ENCODE measurements around the gene SEC61G.

The SEC61G gene

DNA sequence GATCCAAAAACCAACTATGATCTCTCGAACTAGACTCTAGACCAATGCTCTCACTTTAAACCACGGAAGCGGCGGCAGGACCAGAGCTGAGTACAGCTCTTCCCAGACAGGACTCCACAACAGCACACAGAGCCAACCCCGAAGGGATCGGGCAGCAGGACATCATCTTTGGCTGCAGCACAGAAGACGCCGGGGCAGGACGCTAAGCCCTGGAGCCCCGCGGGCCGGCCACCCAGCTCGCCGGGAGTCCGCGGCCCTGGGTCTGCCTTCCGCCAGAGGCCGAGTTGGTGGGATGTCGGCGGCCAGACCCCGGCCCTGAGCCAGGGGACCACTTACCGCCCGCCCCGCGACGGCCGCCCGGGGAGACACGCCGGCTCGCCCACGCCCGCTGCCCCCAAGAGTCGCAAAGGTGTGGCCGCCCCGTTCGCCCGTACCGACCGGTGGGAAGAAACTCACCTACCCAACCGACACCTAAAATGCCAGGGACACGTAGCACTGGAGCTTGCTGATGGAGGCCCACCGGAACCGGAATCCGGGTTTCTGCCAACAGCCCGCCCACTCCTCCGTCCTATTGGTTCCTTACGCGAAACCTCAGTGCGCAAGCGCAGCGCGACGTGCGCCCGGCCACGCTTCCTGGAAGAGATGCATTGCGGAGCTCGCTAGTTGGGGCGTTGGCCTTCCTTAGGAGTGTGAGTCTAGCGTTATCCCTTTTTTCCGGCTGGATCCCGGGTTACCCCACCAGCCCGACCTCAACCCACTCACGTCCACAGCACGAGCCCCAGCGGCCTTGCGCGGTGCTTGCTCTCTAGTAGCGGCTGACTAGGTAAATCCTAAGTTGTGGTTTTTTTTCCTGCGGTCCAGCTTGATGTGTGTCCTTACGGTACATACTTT is at the start of gene SEC61G:
TSS of gene SEC61G (minus strand) at position 510 of the 891 bp plus-strand sequence. CDS start 1,623 bp downstream, outside the sequence.
- DNase-seq (ENCODE audit: low read depth): peak; percentile 90

GRCh38 chr7:54802841-54803240 is 43.8 kb upstream of the SEC61G start:
- no peak for DNase-seq (ENCODE audit: low read depth)

DNA sequence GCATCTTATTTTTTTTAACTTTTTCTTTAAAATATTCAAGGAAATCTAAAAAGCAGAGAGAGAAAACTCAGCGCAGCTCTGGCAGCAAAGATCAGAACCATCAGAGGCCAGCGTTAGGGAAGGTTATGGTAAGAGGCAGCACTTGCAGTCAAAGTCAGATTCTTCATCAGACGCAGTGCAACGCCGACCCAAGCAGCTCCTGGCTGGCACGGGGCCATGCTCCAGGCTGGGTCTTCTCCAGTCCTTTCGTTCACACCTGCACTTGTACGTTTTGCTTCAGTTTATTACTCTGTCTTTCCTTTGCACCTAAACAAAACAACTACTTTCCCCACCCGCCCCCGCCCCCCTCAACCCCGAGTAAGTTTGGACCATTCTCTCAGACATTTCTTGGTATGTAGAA is 43.1 kb upstream of the SEC61G start:
- no peak for DNase-seq (ENCODE audit: low read depth)

GRCh38 chr7:54799792-54800191 is 40.8 kb upstream of the SEC61G start:
- no peak for DNase-seq (ENCODE audit: low read depth)

DNA sequence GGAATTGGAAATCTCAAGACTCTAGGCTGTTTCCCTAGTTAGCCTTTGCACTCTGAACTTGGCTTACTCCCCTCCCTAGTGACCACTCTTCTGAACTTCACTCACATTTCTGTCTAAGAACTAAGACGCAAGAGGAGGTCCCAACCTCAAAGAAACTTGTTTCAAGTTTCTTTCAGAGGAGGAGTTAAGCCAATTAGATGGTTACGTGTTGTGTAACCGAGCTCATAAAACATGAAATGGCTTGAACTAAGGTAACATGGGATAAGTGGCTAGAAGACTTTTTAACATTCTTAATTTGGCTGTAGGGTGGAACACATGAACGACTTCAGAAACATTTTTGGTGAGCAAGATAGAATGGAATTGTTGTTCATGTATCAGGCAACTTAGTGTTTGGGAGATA is 39.5 kb upstream of the SEC61G start:
- no peak for DNase-seq (ENCODE audit: low read depth)

GRCh38 chr7:54796853-54797252 is 37.8 kb upstream of the SEC61G start:
- no peak for DNase-seq (ENCODE audit: low read depth)

GRCh38 chr7:54796150-54796549 is 37.1 kb upstream of the SEC61G start:
- no peak for DNase-seq (ENCODE audit: low read depth)

DNA sequence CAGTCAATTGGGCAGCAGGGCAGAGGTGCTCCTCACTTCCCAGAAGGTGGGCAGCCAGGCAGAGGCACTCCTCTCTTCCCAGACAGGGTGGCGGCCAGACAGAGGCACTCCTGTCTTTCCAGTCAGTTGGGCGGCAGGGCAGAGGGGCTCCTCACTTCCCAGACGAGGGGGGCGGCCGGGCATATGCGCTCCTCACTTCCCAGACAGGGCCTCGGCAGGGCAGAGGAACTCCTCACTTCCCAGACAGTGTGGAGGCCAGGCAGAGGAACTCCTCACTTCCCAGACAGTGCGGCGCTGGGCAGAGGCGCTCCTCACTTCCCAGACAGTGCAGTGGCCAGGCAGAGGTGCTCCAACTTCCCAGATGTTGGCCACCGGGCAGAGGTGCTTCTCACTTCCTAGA is 33.4 kb upstream of the SEC61G start:
- DNase-seq (ENCODE audit: low read depth): no peak

GRCh38 chr7:54788664-54789063 is 29.7 kb upstream of the SEC61G start:
- no peak for DNase-seq (ENCODE audit: low read depth)

GRCh38 chr7:54785261-54785660 is 26.2 kb upstream of the SEC61G start:
- DNase-seq (ENCODE audit: low read depth): no peak

DNA sequence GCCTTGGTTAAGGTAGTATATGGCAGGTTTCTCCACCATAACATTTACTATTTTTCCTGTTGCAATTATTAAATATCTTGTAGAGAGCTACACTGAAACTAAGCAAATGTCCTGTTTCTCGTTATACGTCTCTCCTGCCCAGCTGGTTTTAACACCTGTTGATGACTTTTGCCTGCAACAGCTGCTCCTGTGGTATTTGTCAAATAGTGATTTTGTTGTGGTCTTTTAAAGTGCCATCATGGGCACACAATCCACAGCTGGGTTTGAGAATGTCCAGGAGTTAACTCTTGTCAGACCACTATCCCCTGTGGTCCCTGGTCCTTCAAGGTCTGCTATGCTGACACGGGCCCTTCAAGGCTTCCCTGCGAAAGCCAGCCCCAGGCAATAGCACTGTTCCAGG is 24.9 kb upstream of the SEC61G start:
- DNase-seq (ENCODE audit: low read depth): no peak

DNA sequence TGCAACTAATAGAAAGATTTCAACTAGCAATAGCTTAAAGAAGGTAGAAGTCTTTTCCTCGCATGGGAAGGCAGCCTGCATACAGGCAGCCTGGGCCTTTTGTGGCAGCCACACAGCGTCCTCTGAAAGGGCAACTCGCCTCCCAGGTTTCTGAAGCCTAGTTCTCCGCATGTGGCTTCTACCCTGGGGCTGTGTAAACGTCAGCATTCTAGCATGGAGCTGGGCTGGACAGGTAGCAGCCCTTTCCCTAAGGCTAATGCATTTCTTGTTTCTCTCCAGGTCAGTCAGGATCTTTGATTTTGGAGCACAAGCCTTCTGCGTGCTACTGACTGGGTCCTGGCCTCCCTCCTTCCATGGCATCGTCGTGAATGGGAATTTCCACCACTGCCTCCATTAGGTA is 23.8 kb upstream of the SEC61G start:
- DNase-seq (ENCODE audit: low read depth): no peak

DNA sequence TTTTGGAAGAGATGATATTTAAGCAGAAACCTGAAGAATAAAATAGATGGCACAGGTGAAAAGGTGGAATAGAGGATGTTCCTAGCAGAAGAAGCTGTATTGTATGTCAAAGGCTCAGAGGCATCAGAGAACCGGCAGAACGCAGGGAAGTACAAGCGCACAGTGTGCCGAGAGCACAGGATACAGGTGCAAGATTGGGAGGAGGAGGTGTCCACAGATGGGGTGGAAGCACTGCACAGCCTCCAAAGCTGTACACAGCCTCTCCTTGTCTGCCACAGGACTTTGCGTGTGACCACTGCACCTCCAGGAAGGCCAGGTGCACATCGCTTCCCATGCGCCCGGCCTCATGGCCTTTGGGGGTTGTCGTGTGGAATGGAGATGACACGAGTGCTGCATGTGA is 23.3 kb upstream of the SEC61G start:
- no peak for DNase-seq (ENCODE audit: low read depth)

DNA sequence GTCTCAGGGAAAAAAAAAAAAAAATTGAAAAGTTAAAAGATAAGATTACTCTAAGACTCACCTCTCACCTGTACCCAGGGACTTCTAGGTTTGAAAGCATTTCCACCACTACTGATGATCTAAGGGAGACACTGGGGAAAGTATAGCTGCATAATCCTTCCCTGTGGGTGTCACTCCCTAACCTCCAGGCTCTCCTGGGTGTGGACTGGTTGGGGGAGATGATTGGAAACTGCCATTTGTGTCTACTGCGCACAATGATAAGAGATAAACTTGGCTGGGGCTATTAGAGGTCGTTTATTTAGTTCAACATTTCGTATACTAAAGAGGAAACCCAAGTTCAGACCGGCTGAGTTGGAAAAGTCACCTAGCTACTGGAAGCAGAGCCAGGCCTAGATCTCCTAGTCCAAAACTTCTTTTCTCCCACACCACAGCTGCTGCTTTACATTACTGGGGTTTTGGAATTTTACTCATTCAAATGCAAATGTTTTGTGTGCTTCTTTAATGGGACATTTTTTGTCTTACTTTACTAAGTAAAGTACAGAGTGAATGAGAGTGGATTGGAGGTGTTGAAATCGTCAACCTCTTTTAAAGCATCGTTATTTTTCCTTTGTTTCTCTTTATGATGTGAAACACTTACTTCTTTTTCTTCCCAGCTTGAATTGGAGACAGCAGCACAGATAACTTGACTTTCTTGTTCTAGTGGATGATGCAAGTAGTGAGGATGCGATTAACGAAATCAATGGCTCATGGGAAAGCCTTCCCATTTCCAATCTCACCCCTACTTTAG is 22.3 kb upstream of the SEC61G start:
- no peak for DNase-seq (ENCODE audit: low read depth)

DNA sequence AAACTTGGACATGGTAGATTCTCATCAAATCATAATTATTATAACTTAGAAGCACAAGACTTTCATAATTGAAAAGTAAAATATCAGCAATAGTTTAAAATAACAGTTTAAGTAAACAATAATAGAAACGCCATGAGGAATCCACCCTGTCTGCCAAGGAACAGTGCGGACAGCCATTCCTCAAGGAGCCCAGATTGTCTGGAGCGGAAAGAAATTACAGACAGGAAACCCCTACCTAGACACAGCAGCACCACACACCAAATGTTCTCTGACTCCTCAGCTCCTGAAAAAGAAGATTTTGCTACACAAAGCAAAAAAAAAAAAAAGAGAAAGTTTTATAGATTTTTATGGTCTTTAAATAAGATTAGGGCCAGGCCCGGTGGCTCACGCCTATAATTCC is 21.5 kb upstream of the SEC61G start:
- no peak for DNase-seq (ENCODE audit: low read depth)

GRCh38 chr7:54778696-54779540 is 19.9 kb upstream of the SEC61G start:
- no peak for DNase-seq (ENCODE audit: low read depth)

DNA sequence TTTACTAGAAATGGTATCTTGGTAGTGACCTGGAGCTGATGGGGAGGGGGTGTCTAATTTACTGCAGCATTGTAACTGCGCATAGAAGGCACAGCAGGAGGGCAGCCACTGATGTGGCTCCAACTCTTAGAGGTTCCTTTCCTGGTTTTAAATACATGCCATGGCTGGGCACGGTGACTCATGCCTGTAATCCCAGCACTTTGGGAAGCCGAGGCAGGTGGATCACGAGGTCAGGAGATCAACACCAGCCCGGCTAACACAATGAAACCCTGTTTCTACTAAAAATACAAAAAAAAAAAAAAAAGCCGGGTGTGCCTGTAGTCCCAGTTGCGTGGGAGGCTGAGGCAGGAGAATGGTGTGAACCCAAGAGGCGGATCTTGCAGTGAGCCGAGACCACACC is 19.2 kb upstream of the SEC61G start:
- DNase-seq (ENCODE audit: low read depth): no peak

DNA sequence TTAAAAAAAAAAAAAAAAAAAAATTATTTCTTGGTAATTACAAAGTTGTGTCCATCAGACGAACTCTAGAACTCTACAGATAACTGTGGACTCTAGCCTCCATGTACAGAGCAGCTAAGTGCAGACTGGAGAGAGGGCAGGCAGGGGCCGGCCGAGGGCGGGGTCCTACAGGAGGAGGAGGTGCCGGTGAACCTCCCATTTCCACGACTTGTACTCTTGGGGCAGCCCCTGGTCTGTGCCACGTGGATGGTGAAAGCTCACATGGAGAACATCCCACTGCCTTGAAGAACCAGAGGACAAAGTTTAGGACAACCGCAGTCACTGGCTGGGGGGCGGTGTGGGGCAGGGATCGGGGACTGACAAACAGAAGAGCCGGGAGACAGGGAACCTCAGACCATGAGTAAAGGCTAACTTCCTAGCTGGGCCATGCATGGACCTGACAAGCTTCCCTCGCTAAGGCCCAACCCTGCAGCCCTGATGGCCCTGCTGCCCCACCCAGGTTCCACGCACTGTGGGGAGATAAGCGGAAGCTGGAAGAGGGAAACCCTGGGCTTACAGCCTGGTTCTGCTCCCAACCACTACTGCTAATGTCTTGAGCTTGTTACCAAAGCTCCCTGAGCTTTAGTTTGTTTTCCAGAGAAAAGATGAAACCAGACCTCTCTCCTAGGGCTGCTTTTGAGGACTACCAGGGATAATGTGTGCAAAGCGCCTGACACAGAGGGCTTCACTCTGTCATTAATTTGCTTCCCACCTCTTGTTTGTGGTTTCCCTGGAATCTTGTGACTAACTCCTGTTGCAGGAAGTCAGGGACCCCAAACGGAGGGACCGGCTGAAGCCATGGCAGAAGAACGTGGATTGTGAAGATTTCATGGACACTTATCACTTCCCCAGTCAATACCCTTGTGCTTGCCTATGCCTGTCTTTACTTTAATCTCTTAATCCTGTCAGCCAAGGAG is 16.1 kb upstream of the SEC61G start:
- no peak for DNase-seq (ENCODE audit: low read depth)

DNA sequence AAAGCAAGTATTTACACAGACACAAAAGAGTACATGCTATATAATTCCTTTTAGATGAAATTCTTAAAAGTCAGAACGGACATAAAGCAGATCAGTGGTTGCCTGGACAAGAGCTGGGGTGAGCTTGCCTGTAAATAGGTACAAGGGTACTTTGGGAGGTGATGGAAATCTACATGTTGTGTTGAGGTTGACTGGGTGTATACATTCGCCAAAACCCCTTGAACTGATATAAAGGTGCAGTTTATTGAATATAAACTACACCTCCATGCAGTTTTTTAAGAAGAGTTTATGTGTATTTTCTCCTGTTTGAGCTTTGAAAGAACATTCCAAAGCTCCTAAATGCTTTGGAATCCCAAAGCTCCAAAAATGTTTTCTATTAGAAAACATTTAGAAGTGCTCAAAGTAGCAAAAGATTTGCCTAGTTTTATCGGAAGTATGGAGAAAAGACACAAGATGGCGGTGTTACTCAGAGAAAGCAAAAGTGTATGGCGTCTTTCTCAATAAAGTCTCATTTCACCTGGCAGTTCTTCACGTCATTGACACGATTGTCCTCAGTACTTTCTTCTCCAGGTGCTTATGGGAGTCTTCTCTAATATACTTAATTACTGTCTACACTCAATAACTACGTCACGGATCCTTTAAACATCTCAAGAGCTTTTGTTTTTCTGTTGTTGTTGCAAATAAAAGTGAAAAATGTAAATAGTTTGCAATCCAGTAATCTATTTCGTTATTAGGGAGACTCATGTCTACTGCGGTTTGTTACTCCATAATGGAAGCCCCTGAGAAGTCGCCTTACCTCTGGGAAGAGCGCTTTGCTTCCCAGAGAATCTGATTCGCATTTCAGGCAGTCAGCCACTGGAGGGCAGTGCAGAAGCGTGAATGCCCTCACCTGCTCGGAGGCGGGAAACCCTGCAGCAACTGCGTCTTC is 14.7 kb upstream of the SEC61G start:
- peak; percentile 10 for DNase-seq (ENCODE audit: low read depth)

DNA sequence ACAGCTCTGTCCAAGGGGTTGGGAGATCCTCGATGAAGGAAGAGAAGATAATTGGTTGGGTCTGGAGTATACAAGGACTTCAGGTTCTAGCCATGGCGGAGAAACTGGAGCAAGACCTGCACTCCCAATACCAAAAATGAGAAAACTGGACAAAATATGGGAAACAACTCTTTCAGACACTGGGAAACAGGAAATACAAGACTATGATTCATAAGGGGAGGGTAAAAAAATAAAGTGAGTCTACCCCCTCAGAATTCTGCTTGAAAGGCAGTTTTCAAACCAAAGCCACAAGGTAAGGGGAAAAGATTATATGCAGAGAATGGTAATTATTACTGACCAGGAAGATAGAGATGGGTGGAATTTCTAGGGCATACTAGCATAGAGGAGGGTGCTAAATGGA is 10.2 kb upstream of the SEC61G start:
- no peak for DNase-seq (ENCODE audit: low read depth)
